Left renal pelvis (tissue), 4 donors: Measurements from ENCODE around the gene SV2A. TPM values are rescaled to one million over a fixed set of nuclear protein-coding genes. Genes with fewer than 3 reads are reported as not detected.

Experiments used
- DNase-seq, 4 donors: peaks; one replicate each; pipeline ENCODE4 v3.0.0-alpha.2; 2013; ENCODE audit warnings: low read depth in 4 of 4, low spot score in 3 of 4
- polyA plus RNA-seq, 4 donors: library from polyadenylated mRNA; unstranded; fragments of 120-200 nt; gene quantifications; one replicate each; pipeline ENCODE4 v1.2.1, GENCODE V29; 2013; ENCODE audit not compliant: insufficient read length in 4 of 4

SV2A gene
- polyA plus RNA-seq, 4 donors, result 7.8 to 13.3 (median 8.0) TPM

DNA sequence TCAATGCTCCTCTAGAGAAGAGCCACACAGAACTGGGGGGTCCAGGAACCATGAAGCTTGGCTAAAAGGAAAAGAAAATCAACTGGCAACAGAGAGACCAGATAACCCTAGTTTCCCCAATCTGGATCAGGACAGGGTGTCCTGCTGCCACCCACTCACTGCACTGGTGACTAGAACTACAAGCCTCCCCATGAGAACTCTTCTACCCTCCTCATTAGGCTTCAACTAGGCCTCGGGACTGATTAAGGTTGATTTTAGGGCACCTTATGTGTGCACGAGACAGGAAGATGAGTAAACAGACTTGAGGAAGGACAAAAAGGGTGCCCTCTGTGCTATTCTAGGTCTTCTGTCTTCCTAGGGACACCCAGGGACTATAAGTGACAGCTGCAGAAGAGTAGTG is 12.2 kb upstream of the SV2A start:
- no peak for DNase-seq

DNA sequence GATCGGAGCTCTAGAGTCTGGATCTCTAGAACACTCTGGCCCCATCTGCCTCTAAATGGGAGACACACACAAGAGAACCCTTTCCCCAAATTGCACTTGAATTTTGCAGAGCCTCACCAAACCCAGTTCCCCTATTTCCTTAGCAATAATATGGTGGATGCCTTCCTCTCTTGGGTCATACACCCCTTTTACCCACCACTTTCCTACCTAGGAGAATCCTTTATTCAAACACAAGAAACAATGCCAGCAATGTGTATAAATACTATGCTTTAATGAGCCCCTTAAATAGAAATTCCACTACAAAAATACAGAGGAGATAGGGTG is 10.7 kb upstream of the SV2A start:
- no peak for DNase-seq

DNA sequence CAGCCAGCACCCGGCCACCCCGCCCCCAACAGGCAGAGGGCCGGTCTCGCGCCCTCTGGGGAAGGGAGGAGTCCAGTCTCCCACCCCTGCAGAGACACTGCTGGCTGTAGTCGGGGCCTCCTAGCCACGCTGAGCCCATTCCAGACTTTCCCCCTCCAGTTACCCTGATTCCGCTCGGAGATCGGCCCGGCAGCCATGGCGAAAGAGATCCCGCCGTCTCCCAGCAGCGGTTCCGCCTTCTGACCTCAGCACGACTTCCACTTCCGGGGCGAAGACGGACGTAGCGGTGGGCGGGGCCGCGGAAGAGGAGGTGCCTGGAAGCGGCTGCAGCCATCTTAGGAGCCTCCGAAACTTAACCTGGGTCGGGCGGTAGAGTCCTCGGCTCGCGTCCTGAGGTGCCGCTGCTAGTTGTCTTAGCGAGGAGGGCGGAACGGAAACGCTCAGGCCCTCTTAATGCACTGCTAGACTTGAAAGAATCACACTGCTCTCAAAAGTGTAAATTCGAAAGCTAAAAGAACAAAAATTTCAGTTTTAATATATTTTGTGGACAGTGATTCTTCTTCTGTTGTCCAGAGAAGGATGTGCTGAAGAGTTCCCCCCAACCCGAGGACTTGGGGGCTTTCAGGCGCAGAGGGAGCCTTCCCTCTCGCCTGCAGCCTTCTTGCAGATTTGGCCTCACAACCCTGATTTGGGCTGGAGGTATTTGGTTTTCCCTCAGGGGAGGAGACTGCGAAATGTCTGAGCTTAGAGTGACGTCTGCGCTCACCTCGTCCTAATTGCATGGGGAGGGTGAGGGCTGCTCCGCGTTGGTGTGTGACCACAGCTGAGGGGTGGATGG is 10.1 kb upstream of the SV2A start, which contains the start of gene SF3B4:
Gene SF3B4 (minus strand): TSS at position 241 of the 838 bp plus-strand sequence. CDS start 44 bp downstream, at position 197.
- DNase-seq, result peak; percentile 80 to 88 (median 86)

DNA sequence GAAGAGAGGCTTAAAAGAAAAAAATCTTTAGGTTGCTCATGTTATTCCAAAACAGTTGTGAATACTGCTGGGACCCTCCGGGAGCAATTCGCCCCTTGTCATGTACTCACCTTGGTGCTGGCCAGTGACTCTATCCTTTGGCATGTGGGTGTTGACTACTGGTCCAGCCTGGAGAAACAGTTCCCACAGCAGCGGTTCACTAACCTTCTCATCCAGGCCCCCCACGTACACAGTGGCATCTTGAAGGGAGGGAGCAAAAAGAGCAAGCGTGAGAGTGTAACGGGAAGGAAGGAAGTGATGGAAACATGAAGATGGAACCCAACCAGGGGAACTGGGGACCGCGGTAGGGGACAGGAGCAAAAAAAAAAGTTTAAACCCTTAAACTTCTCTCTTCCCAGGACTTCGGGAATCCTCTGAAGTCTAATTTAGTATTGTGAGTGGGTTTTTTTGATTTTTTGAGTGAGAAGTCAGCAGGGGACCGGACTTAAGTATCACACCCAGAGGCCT is 9.5 kb upstream of the SV2A start:
- no peak for DNase-seq

DNA sequence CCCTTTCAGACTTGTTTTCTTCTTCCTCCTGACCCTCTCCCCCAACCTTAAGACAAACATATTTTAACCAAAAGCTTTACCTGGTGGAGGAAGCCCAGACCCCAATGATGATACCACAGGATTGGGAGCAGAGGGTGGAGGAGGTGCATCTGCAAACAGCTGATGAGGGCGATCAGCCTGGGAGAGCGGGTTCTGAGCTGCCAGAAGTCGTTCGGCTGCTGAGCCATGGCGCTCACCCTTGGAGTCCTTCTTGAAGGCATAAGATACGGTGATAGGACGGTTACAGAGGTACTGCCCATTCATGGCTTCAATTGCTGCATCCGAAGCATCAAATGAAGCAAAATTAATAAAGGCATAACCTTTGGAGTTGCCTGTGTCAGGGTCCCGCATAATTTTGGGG is 8.7 kb upstream of the SV2A start:
- DNase-seq, result no peak

DNA sequence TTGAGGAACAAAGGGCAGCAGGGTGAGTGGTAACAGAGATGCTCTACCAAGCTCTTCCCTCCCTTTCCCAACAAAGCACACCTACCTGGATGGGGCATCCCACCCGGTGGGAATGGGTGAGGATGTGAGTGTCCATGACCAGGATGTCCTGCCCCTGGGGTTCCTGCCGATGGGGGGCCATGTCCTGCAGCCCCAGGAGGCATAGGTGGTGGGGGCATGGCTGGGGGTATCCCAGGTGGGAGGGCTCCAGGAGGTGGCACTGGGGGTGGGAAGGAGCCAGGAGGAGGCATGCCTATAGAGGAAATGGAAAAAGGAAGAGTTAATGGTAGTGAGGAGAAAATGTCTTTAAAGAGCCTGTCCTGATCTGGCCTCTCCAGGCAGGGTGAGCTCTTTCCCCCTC is 8.1 kb upstream of the SV2A start:
- no peak for DNase-seq

DNA sequence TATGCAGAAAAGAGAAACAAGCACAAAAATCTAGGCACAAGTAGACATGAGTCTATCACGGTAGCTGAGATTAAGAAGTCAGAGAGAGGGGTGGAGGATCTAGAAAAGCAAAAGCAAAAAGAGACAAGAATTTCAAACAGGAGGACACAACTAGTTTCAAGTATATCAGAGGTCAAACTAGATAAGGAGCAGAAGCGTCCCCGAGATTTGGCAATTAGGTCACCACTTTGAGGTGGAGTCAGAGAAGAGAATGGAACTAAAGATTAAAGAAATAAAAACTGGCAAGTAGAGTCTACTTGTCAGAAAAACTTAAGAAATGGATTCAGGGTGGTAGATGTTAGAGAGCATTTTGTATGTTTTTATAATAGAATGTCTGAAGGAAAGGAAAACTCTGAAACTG is 7.7 kb upstream of the SV2A start:
- DNase-seq, result no peak

DNA sequence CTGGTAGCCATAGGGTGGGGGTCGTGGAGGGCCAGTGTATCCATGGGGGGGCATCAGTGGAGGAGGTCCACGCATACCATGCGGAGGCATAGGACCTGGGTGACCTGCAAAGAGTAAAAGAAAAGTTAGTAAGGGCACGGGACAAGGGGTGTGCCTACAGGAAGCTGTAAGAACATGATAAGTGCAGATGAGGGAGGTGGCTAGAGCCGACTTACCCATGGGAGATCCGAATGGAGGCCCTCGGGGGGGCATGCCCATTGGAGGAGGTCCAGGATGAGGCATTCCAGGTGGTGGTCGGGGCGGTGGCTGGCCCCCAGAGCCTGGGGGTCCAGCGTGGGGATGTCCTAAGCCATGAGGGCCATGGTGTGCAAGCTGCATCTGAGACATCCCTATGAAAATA is 6.0 kb upstream of the SV2A start:
- DNase-seq, result no peak

DNA sequence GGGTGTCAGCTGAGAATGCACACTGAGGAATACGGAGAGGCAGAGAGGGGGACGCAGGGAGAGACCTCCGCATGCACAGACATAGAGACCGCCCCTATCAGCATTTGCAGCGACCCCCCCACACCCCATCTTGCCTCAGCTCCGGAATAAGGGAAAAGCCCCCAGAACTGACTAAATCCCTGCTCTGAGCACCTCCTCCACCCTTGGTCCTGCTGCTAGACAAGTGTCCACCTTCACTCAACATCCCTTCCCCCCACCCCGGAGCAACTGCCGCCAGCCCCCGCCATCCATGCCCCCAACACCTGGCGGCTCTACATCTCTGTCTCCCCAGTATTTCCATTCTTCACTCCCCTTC is 769 bp downstream of the SV2A start:
- no peak for DNase-seq

DNA sequence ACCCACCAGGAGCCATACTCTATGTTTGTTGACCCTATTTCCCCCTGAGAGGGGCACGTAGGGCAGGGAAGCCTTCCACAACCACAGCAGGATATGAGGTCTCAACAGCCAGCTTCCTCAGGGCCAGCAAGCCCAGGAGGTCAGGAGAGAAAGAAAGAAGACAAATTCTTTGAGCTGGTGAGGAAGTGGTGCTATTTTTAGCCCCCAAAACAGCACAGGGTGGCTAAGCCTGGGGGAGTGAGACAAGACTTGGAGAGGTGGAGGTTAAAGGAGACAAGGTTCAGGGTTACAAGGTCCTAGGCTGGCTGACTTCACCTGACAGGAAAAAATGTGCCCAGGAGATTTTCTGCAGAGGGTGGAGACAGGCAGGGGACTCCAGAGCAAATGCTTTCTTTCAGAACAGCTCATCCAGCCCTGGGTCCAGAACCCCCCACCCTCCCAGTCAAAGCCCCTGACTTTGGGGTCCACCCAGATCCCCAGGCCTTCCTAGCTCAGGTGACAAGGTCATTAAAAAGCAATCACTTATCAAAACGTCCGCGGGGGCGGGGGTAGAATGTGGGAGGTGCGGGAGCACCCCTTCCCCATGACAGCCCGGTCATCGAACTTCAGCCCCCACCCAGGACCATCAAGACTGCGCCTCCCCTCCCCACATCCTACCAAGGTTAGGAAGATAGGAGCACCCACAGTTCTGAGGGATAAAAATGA is 1.3 kb downstream of the SV2A start:
- no peak for DNase-seq

DNA sequence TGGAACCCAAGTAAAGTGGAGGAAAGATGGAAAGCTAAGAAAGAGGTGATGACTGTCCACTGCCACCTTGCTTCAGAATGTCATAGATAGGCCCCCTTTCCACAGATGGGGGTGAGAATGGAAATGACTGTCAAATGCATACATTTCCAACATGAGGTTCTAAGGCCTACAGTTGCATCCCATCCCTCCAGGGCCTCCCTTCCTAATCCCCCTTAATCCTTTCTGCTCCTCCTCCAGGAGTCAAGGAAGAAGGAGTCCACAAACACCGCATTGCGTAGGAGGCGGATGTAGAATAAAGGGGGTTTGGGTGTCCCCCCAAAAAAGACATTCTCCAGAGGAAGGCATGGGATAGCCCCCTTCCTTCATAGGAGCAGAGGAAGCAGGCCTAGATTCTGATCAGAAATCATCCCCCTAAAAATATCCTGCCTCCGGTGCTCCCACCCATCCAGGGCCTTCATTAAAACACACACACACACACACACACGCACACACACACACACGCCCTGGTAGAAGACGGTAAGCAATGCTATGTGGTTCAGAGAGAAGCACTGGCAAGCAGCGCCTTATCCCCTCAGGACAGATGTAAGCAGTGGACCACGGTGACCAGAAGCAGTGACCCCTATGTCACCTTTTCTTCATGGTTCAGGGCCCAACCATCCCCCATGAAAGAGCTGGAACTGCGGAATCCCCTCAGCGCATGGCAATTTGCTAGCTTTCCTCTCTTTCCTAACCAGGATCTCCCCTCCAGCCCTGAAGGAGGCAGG is 2.0 kb downstream of the SV2A start:
- no peak for DNase-seq

DNA sequence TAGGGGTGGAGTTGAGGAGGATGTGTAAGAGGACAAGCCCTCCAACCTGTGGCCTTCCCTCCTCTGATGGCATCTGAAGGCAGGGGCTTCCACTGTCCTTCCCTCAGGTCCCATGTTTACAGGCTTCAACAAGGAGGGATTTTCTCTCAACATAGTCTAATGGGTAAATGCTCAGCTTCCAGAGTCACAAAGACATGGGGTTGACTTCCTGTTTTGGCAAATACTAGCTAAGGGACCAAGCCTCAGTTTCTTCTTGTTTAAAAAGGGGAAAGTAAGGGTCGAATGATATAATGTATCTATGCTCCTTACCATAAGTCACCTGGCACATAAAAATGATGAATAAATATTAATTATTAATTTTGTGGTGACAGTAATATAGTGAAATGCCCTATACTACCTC is 3.1 kb downstream of the SV2A start:
- no peak for DNase-seq

DNA sequence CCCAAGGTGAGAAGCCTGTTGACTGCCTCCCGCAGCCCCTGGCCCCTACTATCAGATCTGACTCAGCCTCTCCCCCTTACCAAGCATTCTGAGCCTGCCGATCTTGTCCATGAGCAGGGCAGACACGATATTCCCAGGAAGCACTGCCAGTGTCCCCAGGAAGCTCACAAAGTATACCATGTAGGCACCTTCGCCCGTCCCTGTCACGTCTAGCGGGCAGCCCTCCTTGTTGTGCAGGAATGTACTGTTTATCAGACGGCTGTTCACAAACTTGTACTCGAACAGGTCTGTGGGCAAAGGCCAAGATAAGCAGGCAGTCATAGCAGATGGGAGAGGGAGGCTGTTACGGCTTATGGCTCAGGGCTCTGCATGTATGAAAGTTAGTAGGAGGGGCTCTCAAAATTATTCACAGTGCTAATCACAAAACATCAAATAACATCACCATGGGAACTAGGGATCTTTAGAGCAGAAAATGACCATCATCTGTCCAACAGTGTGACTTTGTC is 11.0 kb downstream of the SV2A start:
- no peak for DNase-seq

DNA sequence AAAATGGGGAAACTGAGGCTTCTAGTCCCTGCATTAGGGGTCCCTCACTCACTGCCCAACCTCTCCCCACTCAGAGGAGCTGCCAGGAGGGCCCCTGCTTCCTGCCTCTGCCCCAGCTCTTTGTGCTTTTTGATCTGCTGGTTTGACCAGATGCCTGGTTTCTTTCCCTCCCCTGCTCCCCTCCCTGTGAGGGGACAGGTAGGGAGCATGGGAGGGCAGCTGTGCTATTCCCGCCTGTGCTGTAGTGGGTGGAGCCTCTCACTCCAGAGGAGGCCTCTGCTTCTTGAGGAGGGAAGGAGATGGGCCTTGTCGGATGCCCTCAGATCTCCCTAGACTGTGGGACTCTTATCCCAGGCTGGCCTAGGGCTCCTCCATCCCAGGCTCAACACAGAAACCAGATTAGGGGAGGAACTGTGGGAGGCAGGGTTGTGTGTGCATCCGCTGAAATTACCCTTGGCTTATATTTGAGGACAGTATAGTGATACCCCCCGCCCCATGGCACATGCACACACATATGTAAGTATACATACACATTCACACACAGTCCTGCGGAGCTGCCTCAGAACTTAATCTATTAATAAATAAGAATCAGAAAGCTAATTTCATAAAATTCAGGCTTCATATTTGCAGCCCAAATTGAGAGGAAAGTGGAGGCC is 13.7 kb downstream of the SV2A start:
- no peak for DNase-seq

DNA sequence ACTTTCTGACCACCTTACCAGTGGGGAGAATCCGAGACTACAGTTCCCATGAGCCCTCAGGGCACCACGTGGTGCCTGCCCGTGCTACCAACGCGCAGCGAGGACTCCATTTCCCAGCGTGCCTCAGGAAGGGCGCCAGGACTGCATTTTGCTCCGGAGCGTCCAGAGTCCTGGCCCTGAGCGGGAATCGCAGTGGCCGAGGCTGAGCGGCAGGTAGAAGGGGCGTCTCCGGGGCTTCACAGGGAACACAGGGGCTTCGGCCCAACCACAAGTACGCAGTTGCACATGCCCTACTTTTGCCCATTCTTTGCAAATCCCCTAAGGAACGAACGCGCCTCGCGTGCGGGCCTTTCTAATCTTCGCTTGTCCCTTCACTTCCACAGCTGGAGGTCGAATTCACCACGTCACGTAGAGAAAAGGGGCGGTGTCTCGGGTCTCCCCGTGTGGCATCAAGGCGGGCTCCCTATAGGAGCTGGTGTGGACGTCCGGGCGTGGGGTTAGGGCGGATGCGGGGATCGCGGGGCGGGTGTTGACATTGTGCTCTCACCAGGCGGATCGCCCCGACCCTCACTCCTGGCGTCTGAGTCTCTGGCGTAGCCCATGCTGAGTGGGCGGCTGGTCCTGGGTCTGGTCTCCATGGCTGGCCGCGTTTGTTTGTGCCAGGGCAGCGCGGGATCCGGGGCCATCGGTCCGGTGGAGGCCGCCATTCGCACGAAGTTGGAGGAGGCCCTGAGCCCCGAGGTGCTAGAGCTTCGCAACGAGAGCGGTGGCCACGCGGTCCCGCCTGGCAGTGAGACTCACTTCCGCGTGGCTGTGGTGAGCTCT is 18.0 kb downstream of the SV2A start, which contains the start of gene BOLA1:
Gene BOLA1 (plus strand): TSS at position 109 of the 825 bp plus-strand sequence. CDS start 492 bp downstream, at position 601.
- DNase-seq, result peak; percentile 83 to 89 (median 86)

DNA sequence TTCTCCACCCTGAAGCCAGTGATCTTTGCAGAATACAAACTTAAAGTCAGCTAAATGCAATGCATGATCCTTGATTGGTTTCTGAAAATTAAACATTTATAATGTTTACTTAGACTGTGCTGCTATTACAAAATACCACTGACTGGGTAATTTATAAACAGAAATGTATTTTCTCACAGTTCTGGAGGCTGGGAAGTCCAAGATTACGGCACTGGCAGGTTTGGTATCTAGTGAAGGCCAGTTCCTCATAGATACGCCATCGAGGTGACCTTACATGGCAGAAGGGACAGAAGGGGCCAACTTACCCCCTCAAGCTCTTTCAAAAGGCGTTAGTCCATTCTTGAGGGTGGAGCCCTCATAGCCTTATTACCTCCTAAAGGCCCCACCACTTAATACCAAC is 21.1 kb downstream of the SV2A start:
- no peak for DNase-seq

DNA sequence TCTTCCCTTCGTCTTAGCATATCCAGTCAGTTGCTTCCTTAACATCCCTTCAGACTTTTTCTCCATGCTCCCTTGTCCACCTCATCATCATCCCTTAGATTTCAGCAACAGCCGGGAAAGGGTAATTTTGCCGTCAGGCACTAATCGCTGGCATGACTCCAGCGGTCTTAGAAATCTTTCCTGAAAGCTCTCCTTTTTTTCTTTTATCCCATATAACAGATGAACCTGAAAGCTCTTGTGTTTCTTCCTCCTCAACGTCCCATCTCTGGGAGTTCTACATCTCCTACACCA is 28.7 kb downstream of the SV2A start:
- DNase-seq, result peak in 1 of 4 donors; percentile 37

DNA sequence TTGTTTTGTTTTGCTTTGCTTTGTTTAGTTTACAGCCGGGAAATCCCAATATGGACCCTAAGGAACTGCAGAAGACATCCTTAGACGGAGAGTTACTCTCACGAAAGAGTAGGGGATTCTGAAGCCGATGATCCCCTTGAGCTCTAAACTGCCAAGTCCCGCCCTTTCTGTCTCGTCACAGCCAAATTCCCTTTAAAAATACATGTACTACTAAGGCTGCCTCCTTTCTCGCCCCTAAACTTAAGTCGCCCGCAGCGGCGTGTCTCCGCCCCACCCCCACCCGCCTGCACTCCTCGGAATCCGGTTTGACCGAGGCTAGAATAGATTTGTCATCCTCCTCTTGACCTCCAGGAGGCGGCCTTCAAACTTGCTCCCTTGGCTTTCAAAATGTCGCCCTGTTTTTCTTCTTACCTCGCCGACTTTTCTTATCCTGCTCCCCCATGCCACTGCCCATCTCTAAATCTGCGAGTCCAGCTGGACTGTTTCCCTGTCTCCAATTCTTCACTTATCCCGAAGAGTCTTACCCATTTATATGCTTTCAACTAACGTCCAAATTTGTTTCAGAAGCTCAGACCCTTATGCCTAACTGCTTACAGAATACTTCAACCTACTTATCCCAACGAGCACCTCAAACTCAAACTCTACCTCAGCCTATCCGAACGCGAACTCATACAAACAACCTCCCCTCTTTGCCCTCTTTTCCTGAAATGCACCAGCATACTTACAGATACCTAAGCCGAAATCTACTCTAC is 29.2 kb downstream of the SV2A start:
- peak; percentile 76 to 89 (median 82) for DNase-seq
